Raji (cell line): Measurements from ENCODE around the gene CDH22.

Source experiments
- POLR2A ChIP-seq: IDR thresholded peaks from 2 replicates; pipeline ENCODE4 v1.6.1; 2011; ENCODE audit warnings: low read depth, low read length, control low read depth; ENCODE audit not compliant: insufficient read depth

The CDH22 gene

GRCh38 chr20:46182276-46183200 is 125.8 kb downstream of the CDH22 start:
- TF ChIP-seq POLR2A = no peak

GRCh38 chr20:46179862-46180261 is 128.4 kb downstream of the CDH22 start:
- TF ChIP-seq POLR2A = no peak

- no peak for TF ChIP-seq POLR2A
Observed at GRCh38 chr20:46178891-46179290, 129.4 kb downstream of the CDH22 start.

- no peak for TF ChIP-seq POLR2A
Observed at GRCh38 chr20:46177768-46178167, 130.5 kb downstream of the CDH22 start.

GRCh38 chr20:46176739-46177378 is 131.4 kb downstream of the CDH22 start:
- no peak for TF ChIP-seq POLR2A

- TF ChIP-seq POLR2A = no peak
Observed at GRCh38 chr20:46175127-46175494, 133.2 kb downstream of the CDH22 start.

- no peak for TF ChIP-seq POLR2A
Observed at GRCh38 chr20:46174469-46175126, 133.7 kb downstream of the CDH22 start.

GRCh38 chr20:46173652-46174468 is 134.4 kb downstream of the CDH22 start:
- no peak for TF ChIP-seq POLR2A

- no peak for TF ChIP-seq POLR2A
Observed at GRCh38 chr20:46172961-46173536, 135.2 kb downstream of the CDH22 start.

GRCh38 chr20:46172455-46172854 is 135.8 kb downstream of the CDH22 start:
- no peak for TF ChIP-seq POLR2A

GRCh38 chr20:46171909-46172308 is 136.4 kb downstream of the CDH22 start:
- no peak for TF ChIP-seq POLR2A

GRCh38 chr20:46171476-46171875 is 136.8 kb downstream of the CDH22 start:
- TF ChIP-seq POLR2A = no peak

GRCh38 chr20:46169245-46170171 is 138.8 kb downstream of the CDH22 start:
- no peak for TF ChIP-seq POLR2A

- TF ChIP-seq POLR2A = no peak
Observed at GRCh38 chr20:46168438-46168837, 139.9 kb downstream of the CDH22 start.
